HepG2 (cell line): Measurements from ENCODE around the gene FAT1. TPM values are rescaled to one million over a fixed set of nuclear protein-coding genes. Genes with fewer than 3 reads are reported as not detected.

Source experiments
- ATAC-seq: fragments of 200-7000 bp; cut with Tn5 transposase; 3 replicates; pipeline ENCODE4 v1.9.1; 2020; ENCODE audit warnings: mild to moderate bottlenecking, moderate library complexity
- BruUV-seq: library from RNA; stranded (reverse); fragments of 400-500 nt; replicated peaks from 2 replicates; lab custom pipeline; 2021; lab: Mats Ljungman, UMichigan
- CTCF ChIA-PET: fragments of 300-600 bp; formaldehyde crosslinking; extraction: SDS; loops from one replicate; lab custom pipeline; 2021; ENCODE audit warnings: low total read pairs, inconsistent platforms, low intra/inter-chr PET ratio; lab: Yijun Ruan, JAX
- POLR2A ChIA-PET: fragments of 350-600 bp; sonication (Branson Sonifier 250); formaldehyde crosslinking; loops from one replicate; lab custom pipeline; 2020; ENCODE audit warnings: antibody characterized with exemption, inconsistent platforms; lab: Yijun Ruan, JAX
- DNase-seq: peaks from one replicate; pipeline ENCODE4 v3.0.0-alpha.2; 2015; ENCODE audit warnings: low spot score
- FAIRE-seq: peaks from 3 replicates; lab custom pipeline; 2011; peaks lifted over from hg19 to GRCh38; lab: Jason Lieb, UNC
- H2AFZ ChIP-seq: one replicate; pipeline ENCODE4 v1.6.1; 2011; ENCODE audit warnings: low read length, inconsistent platforms
- H3K27ac ChIP-seq: fragments of 300-600 bp; 3 replicates; pipeline ENCODE4 v1.8.0; 2011; ENCODE audit warnings: mixed run types, mild to moderate bottlenecking, mixed read lengths, low read length, inconsistent platforms; ENCODE audit not compliant: insufficient read depth; ENCODE audit errors: extremely low read length
- H3K27me3 ChIP-seq, 2 experiments: fragments of 200-600 bp in 1 of 2; 2 replicates in 1 of 2; 3 replicates in 1 of 2; pipeline versions ENCODE4 v1.6.0 to v1.8.0; 2011; ENCODE audit warnings: low read length in 2 of 2, mild to moderate bottlenecking in 2 of 2, moderate library complexity in 2 of 2, inconsistent platforms in 1 of 2; ENCODE audit not compliant: insufficient read depth in 2 of 2, control insufficient read depth in 1 of 2
- H3K36me3 ChIP-seq, 2 experiments: fragments of 200-600 bp in 1 of 2; replicated peaks in 1 of 2; 2 replicates in 1 of 2; 3 replicates in 1 of 2; pipeline versions ENCODE4 v1.5.1 to v1.8.0; 2011; ENCODE audit warnings: low read length in 2 of 2, inconsistent platforms in 1 of 2; ENCODE audit not compliant: insufficient read depth in 2 of 2, control insufficient read depth in 1 of 2
- H3K4me1 ChIP-seq: 2 replicates; pipeline ENCODE4 v1.5.1; 2012; ENCODE audit warnings: low read length, inconsistent platforms; ENCODE audit not compliant: insufficient read depth
- H3K4me2 ChIP-seq: 2 replicates; pipeline ENCODE4 v1.6.0; 2011; ENCODE audit warnings: low read depth, low read length, inconsistent platforms
- H3K4me3 ChIP-seq, 3 experiments: fragments of 200-600 bp in 1 of 3; sonication (generic), shearing (Covaris generic) in 1 of 3; replicated peaks in 1 of 3; 2 replicates each; pipeline ENCODE4 v1.5.1; 2011 to 2016; ENCODE audit warnings: low read length in 3 of 3, inconsistent platforms in 2 of 3, low read depth in 2 of 3, mild to moderate bottlenecking in 2 of 3, control low read depth in 1 of 3, mixed read lengths in 1 of 3; ENCODE audit not compliant: insufficient read depth in 1 of 3
- H3K79me2 ChIP-seq: one replicate; pipeline ENCODE4 v1.6.1; 2011; ENCODE audit warnings: low read length, inconsistent platforms; ENCODE audit not compliant: insufficient read depth
- H3K9ac ChIP-seq: 2 replicates; pipeline ENCODE4 v1.6.0; 2011; ENCODE audit warnings: mild to moderate bottlenecking, low read depth, low read length, inconsistent platforms; ENCODE audit not compliant: insufficient read depth
- H3K9me3 ChIP-seq: 2 replicates; pipeline ENCODE4 v1.5.1; 2012; ENCODE audit warnings: mild to moderate bottlenecking, low read length
- H4K20me1 ChIP-seq: 2 replicates; pipeline ENCODE4 v1.6.0; 2011; ENCODE audit warnings: inconsistent platforms, mild to moderate bottlenecking, low read length, moderate library complexity; ENCODE audit not compliant: insufficient read depth
- FOSL1 ChIP-seq: sonication (generic); formaldehyde crosslinking; IDR thresholded peaks from 2 replicates; pipeline ENCODE4 v1.9.0; 2021; ENCODE audit warnings: missing genetic modification reagents, borderline replicate concordance
- KDM4B ChIP-seq: sonication (generic); formaldehyde crosslinking; IDR thresholded peaks from 2 replicates; pipeline ENCODE4 v1.4.0; 2020; ENCODE audit warnings: missing genetic modification reagents
- RBFOX2 ChIP-seq: fragments of 200-400 bp; formaldehyde crosslinking; IDR thresholded peaks from 2 replicates; pipeline ENCODE4 v1.6.1; 2017; ENCODE audit warnings: low read depth, mild to moderate bottlenecking, low read length
- ZBTB7A ChIP-seq: sonication (generic); formaldehyde crosslinking; IDR thresholded peaks from 2 replicates; pipeline ENCODE4 v1.8.0; 2022; ENCODE audit warnings: mild to moderate bottlenecking, missing genetic modification reagents
- ZNF382 ChIP-seq: sonication (generic); formaldehyde crosslinking; IDR thresholded peaks from 2 replicates; pipeline ENCODE4 v1.5.0; 2020; ENCODE audit warnings: missing genetic modification reagents, mild to moderate bottlenecking, borderline replicate concordance
- ZNF709 ChIP-seq: sonication (generic); formaldehyde crosslinking; IDR thresholded peaks from 2 replicates; pipeline ENCODE4 v1.5.0; 2020; ENCODE audit warnings: mild to moderate bottlenecking, missing genetic modification reagents
- WGBS: methylation state at CpG from one replicate; pipeline ENCODE4 v1.1.6; 2017; ENCODE audit warnings: low lambda C conversion rate; 5-methylcytosine and 5-hydroxymethylcytosine counted together
- in situ Hi-C: cut with HindIII; loops from 2 replicates; pipeline ENCODE4 v1.10.0; 2017; ENCODE audit warnings: low pct_unique_long_range_greater_than_20kb; ENCODE audit not compliant: extremely low pct_ligation_motif_present
- intact Hi-C: fragments of 100-400 bp; cut with micrococcal nuclease; formaldehyde crosslinking; loops from one replicate; pipeline ENCODE4 v1.10.0; 2022; ENCODE audit not compliant: unreplicated experiment
- polyA plus RNA-seq, 8 experiments: library from polyadenylated mRNA; depleted of rRNA in 3 of 8; stranded (reverse) in 7 of 8; unstranded in 1 of 8; fragments of >200 nt; fragmentation: Illumina TruSeq in 4 of 8; extraction: Trizol in 4 of 8; gene quantifications; 2 replicates each; pipeline versions ENCODE4 v1.2.1 to v1.2.3, GENCODE V29; 2011 to 2016; ENCODE audit warnings: low read depth in 4 of 8, missing spikeins in 1 of 8, mixed read lengths in 1 of 8; ENCODE audit not compliant: insufficient read depth in 1 of 8
- total RNA-seq, 5 experiments: library from RNA; depleted of rRNA; stranded (reverse); fragments of >200 nt; fragmentation: Illumina TruSeq; extraction: Trizol; gene quantifications; 2 replicates each; pipeline ENCODE4 v1.2.3, GENCODE V29; 2016; ENCODE audit warnings: low read depth in 1 of 5
- TF ChIP-seq, protein P1 (sequence below): sonication (generic); formaldehyde crosslinking; IDR thresholded peaks from 2 replicates; pipeline ENCODE4 v1.5.0; 2020; ENCODE audit warnings: missing genetic modification reagents
- TF ChIP-seq, protein P2 (sequence below): sonication (generic); formaldehyde crosslinking; IDR thresholded peaks from 2 replicates; pipeline ENCODE4 v1.8.0; 2023; ENCODE audit warnings: mild to moderate bottlenecking, missing genetic modification reagents
- TF ChIP-seq, protein P3 (sequence below): sonication (generic); formaldehyde crosslinking; IDR thresholded peaks from 2 replicates; pipeline ENCODE4 v1.5.0; 2020; ENCODE audit warnings: mild to moderate bottlenecking, low read depth, missing genetic modification reagents, borderline replicate concordance

Gene FAT1
- total and polyA plus RNA-seq, 2 of the 13 experiments (the other 11 are each of a cell fraction or from before 2014, with no cell fraction given) = 185 to 216 TPM

DNA sequence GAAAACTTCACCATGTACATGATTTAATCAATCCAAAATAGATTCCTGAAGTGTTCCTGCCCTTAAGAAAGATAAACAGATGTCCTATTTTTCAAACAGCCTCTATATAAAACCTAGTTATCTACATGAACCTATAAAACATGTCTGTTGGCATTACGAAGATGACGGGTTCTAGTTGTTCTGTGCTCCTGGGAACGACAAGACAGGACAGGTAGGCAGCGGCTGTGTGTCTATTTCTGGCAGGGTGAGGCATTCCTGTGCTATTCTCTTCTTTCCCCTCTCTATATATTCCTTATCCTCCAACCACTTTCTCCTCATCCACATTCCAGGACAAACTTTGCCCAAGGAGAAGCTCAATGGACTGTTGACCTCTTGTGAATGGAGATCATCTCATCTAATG, 6.1 kb downstream of the FAT1 start:
- 100% methylated on average over 4 of the region's 4 CpGs for WGBS
- no peaks in the 10 kb centered on the region for H3K27me3 ChIP-seq
- ChIA-PET CTCF (no interaction called here), POLR2A (no interaction called here)
- H3K4me2 ChIP-seq = no peak overlapping the region
- peaks cover 73% of the 10 kb centered on the region for H3K4me1 ChIP-seq
- no peak for TF ChIP-seq KDM4B
- no peak for TF ChIP-seq FOSL1 (CRISPR knock-in tag)
- TF ChIP-seq ZNF709 = no peak
- TF ChIP-seq ZBTB7A (CRISPR knock-in tag) = no peak
- TF ChIP-seq, protein P1, sequence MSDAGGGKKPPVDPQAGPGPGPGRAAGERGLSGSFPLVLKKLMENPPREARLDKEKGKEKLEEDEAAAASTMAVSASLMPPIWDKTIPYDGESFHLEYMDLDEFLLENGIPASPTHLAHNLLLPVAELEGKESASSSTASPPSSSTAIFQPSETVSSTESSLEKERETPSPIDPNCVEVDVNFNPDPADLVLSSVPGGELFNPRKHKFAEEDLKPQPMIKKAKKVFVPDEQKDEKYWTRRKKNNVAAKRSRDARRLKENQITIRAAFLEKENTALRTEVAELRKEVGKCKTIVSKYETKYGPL (CRISPR knock-in tag) = no peak
- TF ChIP-seq ZNF382 (CRISPR knock-in tag) = no peak
- TF ChIP-seq RBFOX2 = 0 out of 2 replicates have a peak, but pooled peaks have one; percentile 21
- ATAC-seq = no peak
- H3K36me3 ChIP-seq = peaks cover 3 to 4% of the 10 kb centered on the region in 2 experiments; a peak in 3 of 5 replicates
- H3K27ac ChIP-seq = no peak overlapping the region
- no TSS peak for BruUV-seq
- in situ Hi-C loops (no loop called here), intact Hi-C loops (no loop called here)
- peaks cover 63% of the 10 kb centered on the region for H4K20me1 ChIP-seq
- no peak overlapping the region for H3K9ac ChIP-seq
- H3K79me2 ChIP-seq = peaks cover 97% of the 10 kb centered on the region
- no peak overlapping the region for H3K4me3 ChIP-seq
- peaks cover 14% of the 10 kb centered on the region for H3K9me3 ChIP-seq
- no peak overlapping the region for H2AFZ ChIP-seq
- FAIRE-seq = no peak
- DNase-seq = no peak

DNA sequence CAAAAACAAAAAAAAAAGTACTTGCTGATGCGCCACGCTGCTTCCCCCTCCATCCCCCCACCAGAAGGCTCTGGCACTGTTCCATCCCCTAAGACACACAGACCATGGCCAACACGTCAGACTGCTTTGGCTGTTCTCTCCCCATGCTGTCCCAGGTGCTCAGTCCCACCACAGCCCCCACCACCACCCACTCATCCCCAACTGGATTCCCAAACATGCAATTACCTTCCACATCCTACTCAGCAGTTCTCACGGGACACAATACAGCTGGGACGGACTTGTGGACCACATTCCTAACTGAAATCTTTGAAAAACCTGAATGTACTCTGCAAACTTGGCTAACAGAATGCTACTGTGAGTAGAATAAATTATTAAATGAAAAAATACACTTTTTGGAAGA, 8.6 kb downstream of the FAT1 start:
- H3K79me2 ChIP-seq = peaks cover 97% of the 10 kb centered on the region
- intact Hi-C loops = no loop called here
- 99% methylated on average over 5 of the region's 5 CpGs for WGBS
- POLR2A ChIA-PET = no interaction called here
- H3K27ac ChIP-seq = no peak overlapping the region
- H3K4me3 ChIP-seq = no peak overlapping the region
- H3K36me3 ChIP-seq = peaks cover 3 to 4% of the 10 kb centered on the region in 2 experiments; a peak in 3 of 5 replicates
- CTCF ChIA-PET = no interaction called here
- no peak for ATAC-seq
- DNase-seq = no peak
- H3K9me3 ChIP-seq = peaks cover 7% of the 10 kb centered on the region
- BruUV-seq = no TSS peak
- TF ChIP-seq, protein P2, sequence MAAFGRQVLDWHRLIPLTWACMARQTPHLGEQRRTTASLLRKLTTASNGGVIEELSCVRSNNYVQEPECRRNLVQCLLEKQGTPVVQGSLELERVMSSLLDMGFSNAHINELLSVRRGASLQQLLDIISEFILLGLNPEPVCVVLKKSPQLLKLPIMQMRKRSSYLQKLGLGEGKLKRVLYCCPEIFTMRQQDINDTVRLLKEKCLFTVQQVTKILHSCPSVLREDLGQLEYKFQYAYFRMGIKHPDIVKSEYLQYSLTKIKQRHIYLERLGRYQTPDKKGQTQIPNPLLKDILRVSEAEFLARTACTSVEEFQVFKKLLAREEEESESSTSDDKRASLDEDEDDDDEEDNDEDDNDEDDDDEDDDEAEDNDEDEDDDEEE (CRISPR knock-in tag) = no peak
- TF ChIP-seq, protein P3, sequence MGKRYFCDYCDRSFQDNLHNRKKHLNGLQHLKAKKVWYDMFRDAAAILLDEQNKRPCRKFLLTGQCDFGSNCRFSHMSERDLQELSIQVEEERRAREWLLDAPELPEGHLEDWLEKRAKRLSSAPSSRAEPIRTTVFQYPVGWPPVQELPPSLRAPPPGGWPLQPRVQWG (CRISPR knock-in tag) = no peak
- H3K4me1 ChIP-seq = peaks cover 78% of the 10 kb centered on the region
- peaks cover 75% of the 10 kb centered on the region for H4K20me1 ChIP-seq
- FAIRE-seq = no peak
- no peaks in the 10 kb centered on the region for H3K27me3 ChIP-seq
- H2AFZ ChIP-seq = no peak overlapping the region
- H3K9ac ChIP-seq = no peak overlapping the region
- in situ Hi-C loops = no loop called here
- H3K4me2 ChIP-seq = no peak overlapping the region
